Stimulated activated CD8-positive, alpha-beta memory T cell treated with anti-CD3 and anti-CD28 coated beads, Interleukin-2, amount 100 ng/mL, for 48 hours (primary cell): Measurements from ENCODE around the gene NMRAL1.

Source experiments
- DNase-seq, 2 donors: peaks; one replicate each; pipeline ENCODE4 v3.0.0-alpha.2; 2020; ENCODE audit warnings: low read depth in 2 of 2

NMRAL1 gene

GRCh38 chr16:4505356-4506147 lies 31.1 kb upstream of the NMRAL1 start:
- peak; percentile 46 to 49 for DNase-seq

GRCh38 chr16:4501071-4501478 lies 26.6 kb upstream of the NMRAL1 start:
- DNase-seq: no peak

GRCh38 chr16:4500272-4500671 lies 25.8 kb upstream of the NMRAL1 start:
- no peak for DNase-seq

GRCh38 chr16:4499196-4499555 lies 24.8 kb upstream of the NMRAL1 start:
- DNase-seq: no peak

- DNase-seq: no peak
Observed at GRCh38 chr16:4498546-4499195, 24.2 kb upstream of the NMRAL1 start.

GRCh38 chr16:4496305-4496704 lies 21.9 kb upstream of the NMRAL1 start:
- no peak for DNase-seq

GRCh38 chr16:4495766-4496165 lies 21.3 kb upstream of the NMRAL1 start:
- no peak for DNase-seq

GRCh38 chr16:4494746-4495490 lies 20.5 kb upstream of the NMRAL1 start:
- DNase-seq: no peak

GRCh38 chr16:4491898-4492297 lies 17.5 kb upstream of the NMRAL1 start:
- DNase-seq: no peak

- DNase-seq: no peak
Observed at GRCh38 chr16:4489030-4489429, 14.6 kb upstream of the NMRAL1 start.

GRCh38 chr16:4488499-4488967 lies 14.1 kb upstream of the NMRAL1 start:
- no peak for DNase-seq

- no peak for DNase-seq
Observed at GRCh38 chr16:4487955-4488498, 13.6 kb upstream of the NMRAL1 start.

GRCh38 chr16:4486126-4486893 lies 11.9 kb upstream of the NMRAL1 start:
- DNase-seq: no peak

- no peak for DNase-seq
Observed at GRCh38 chr16:4481963-4482362, 7.5 kb upstream of the NMRAL1 start.

GRCh38 chr16:4481526-4481925 lies 7.1 kb upstream of the NMRAL1 start:
- no peak for DNase-seq

- DNase-seq: no peak
Observed at GRCh38 chr16:4477966-4478365, 3.5 kb upstream of the NMRAL1 start.

- DNase-seq: peak; percentile 92
Observed at GRCh38 chr16:4475880-4476788, 1.7 kb upstream of the NMRAL1 start, which contains the start of gene HMOX2. Gene HMOX2, plus strand, starts transcription at chr16:4476398. Its CDS starts 29,127 bp downstream, at chr16:4505525.

GRCh38 chr16:4472880-4473279 lies 1.5 kb downstream of the NMRAL1 start:
- no peak for DNase-seq

- DNase-seq: no peak
Observed at GRCh38 chr16:4471869-4472268, 2.6 kb downstream of the NMRAL1 start.

GRCh38 chr16:4468972-4469371 lies 5.5 kb downstream of the NMRAL1 start:
- no peak for DNase-seq
